HG02943 (cell line): ENCODE results near the gene TBC1D2B.
"Not testable (repeated sequence)": the region's sequence is repeated elsewhere in the genome, so short reads cannot be mapped to it uniquely, and the experiment has no call there.

Experiments
- ATAC-seq: cut with Tn5 transposase; IDR thresholded peaks from one replicate; pipeline ENCODE4 v1.9.1; 2021; ENCODE audit warnings: mild to moderate bottlenecking, low read depth, moderate library complexity; ENCODE audit not compliant: unreplicated experiment

Gene TBC1D2B

DNA sequence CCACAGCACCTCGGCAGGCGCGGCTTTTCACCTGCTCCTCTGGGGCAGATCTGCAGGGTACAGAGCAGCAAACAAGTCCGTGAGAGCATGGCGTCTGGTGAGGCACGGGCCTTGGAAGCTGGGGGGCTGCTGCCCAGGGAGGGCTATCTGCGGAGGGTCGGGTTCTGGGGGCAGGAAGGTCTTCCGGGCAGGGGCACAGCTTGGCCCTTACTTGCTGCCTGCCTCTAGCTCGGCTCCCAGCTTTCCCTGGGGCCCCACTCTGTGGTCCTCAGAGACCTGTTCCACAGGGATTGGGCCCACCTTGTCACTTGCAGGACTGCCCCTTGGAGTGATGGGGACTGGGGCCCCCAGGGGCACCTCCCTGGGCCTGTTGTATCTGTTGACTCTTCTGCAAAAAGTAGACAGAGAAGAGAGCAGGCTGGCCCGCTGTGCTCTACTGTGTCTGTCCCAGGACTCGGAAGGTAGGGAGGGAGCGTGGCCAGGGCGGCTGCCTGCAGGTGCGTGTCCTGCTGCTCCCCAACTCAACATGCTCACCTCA, 84.1 kb downstream of the TBC1D2B start:
- ATAC-seq = no peak

GRCh38 chr15:77992356-77993222, 84.9 kb downstream of the TBC1D2B start:
- no peak for ATAC-seq

DNA sequence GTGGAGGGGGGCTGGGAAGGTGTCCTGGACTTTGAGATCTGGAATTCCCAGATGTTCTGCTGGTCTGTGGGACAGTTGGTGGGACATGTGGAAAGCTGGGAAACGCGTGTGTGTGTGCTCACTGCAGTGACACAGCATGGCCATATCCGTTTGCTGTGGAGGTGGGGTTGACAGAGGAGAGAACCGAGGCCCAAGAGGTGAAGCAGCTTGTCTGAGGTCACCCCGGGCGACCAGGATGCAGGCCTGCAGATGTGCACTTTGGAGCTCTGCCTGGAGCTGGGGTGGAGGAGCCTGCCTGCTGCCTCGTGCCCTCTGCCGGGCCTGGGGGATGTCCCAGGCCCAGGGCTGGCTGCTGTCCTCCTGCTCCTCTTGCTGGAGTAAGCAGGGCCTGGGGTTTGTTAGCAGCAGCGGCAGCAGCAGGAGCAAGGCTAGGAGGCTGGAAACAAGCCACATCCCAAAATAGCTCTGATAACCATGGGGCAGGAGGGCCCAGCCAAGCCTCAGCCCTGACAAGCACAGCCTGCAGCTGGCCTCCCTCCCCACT, 85.8 kb downstream of the TBC1D2B start:
- ATAC-seq = not testable (repeated sequence)

GRCh38 chr15:77991029-77991406, 86.5 kb downstream of the TBC1D2B start:
- ATAC-seq = no peak

- ATAC-seq = no peak
Observed at GRCh38 chr15:77989296-77990143, 88.0 kb downstream of the TBC1D2B start.

- no peak for ATAC-seq
Observed at GRCh38 chr15:77988347-77989295, 88.9 kb downstream of the TBC1D2B start.

DNA sequence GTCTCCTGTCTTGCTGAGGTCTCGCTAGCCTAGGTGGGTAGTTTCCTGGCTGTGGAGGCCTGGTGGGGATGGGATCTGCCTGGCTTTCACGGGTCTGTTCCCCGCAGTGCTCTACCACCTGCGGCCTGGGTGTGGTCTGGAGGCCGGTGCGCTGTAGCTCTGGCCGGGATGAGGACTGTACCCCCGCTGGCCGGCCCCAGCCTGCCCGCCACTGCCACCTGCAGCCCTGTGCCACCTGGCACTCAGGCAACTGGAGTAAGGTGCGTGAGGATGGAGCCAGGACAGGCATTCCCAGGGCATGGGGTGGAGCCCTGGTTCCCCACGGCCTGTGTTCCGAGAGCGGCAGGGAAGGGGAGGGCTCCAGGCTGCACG, 89.8 kb downstream of the TBC1D2B start:
- ATAC-seq = not testable (repeated sequence)

DNA sequence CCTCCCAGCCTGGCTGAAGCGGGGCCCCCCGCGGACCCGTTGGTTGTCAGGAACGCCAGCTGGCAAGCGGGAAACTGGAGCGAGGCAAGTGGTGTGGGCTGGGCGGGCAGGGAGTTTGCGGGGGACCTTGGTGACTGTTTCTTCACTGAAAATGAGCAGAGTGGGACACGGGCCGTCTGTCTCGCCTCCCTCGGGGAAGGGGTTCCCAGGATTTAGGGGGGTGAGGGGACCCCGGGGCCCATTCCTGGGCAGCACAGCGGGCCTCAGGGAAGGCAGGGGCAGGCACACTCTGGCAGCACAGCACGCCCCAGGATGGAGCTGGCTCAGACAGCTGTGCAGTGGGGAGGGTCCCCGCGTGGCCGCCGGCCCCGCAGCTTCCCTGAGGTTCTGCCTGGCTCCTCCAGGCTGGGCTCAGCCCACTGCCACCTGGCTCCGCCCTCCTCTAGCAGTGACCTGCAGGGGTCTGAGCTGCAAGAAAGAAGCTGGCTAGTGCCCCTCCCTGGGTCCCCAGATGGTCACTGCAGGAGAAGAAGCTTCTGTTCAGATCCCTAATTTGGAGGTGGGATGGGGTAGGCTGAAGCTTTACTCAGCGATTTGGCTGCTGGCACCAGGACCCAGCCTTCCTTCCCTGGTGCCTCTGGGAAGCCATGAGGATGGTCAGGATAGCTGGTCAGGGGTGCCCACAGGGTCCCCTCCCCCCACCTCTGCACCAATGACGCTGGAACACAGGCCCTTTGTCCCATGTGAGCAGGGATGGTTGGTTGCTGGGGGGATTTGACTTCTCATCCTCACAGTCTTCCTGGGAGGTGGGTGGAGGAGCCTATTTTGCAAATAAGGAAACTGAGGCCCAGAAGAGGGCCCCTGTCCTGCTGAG, 90.4 kb downstream of the TBC1D2B start:
- no peak for ATAC-seq

GRCh38 chr15:77985931-77986480, 91.5 kb downstream of the TBC1D2B start:
- ATAC-seq = no peak

- ATAC-seq = no peak
Observed at GRCh38 chr15:77985031-77985930, 92.2 kb downstream of the TBC1D2B start.

GRCh38 chr15:77984446-77984861, 93.1 kb downstream of the TBC1D2B start:
- no peak for ATAC-seq

GRCh38 chr15:77983708-77984445, 93.6 kb downstream of the TBC1D2B start:
- no peak for ATAC-seq

- ATAC-seq = no peak
Observed at GRCh38 chr15:77983091-77983707, 94.3 kb downstream of the TBC1D2B start.

DNA sequence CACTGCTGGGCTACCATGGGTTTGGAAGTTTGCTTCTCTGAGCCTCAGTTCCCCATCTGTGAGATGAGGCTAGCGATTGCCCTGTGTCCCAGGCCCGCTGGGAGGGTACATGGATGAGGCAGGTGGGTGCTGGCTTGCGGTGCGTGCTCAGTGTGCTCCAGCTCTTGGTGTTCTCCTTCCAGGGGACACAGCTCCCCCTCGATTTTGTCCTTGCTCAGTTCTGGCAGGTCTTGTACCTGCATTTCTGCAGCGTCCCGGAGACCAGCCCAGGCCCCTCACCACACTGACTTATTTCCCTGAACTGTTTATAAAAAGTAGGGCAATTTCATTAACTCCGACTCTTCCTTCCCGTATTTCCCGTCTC, 95.4 kb downstream of the TBC1D2B start:
- no peak for ATAC-seq

DNA sequence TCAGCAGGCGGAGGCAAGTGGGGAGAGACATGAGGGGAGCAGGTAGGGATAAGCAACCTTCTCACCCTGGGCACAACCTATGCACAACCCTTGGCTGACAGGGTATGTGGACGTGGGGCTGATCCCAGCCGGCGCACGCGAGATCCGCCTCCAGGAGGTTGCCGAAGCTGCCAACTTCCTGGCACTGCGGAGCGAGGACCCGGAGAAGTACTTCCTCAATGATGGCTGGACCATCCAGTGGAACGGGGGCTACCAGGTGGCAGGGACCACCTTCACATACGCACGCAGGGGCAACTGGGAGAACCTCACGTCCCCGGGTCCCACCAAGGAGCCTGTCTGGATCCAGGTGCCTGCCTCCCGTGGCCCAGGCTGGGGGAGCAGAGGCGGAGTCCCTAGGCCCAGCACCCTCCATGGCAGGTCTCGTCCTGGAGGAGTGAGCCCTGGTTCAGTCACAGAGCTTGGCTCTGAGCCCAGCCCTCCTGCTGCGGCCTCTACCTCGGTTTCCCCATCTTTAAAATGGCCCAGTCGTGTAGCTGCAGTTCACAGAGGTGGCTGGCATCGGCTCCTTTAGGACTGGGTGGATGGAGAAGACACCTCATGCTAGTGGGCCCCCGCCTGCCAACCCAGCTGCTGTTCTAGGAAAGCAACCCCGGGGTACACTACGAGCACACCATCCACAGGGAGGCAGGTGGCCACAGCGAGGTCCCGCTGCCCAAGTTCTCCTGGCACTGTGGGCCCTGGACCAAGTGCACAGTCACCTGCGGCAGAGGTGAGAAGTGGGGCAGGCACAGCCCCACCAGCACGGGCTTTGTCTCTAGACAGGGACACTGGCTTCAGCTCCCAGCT, 96.0 kb downstream of the TBC1D2B start:
- ATAC-seq = no peak

GRCh38 chr15:77980674-77981073, 96.8 kb downstream of the TBC1D2B start:
- not testable (repeated sequence) for ATAC-seq
